ENCODE results near the gene ELFN1. TPM values are rescaled to one million over a fixed set of nuclear protein-coding genes. Genes with fewer than 3 reads are reported as not detected.
A peak's percentile ranks its signal among the peaks of the same experiment; 100 is the strongest.

Gene ELFN1
- total RNA-seq, 6 donors from 2014 or later, result 0.11 to 3.0 (median 0.30) TPM; not detected in 1

- peak in 1 of 2 donors; percentile 71 for DNase-seq
- H3K4me3 ChIP-seq, result no peak overlapping the region
- peaks cover 5 to 16% (median 8%) of the 10 kb centered on the region in 4 donors for H3K9me3 ChIP-seq
- peaks cover 0 to 4% (median 0%) of the 10 kb centered on the region in 4 donors for H3K27me3 ChIP-seq
- no peak overlapping the region for H3K27ac ChIP-seq
- H3K4me1 ChIP-seq, result peaks cover 0 to 14% (median 3%) of the 10 kb centered on the region in 4 donors
- ATAC-seq (ENCODE audit: low FRiP score in 2 of 2), result no peak
- WGBS, 2 donors, result 43 to 46% methylated on average over 15 to 18 of the region's 33 CpGs
- TF ChIP-seq EP300 (IDR thresholded peaks at IDR 0.05) (no peak), POLR2AphosphoS5 (IDR thresholded peaks at IDR 0.05) (no peak), POLR2A (IDR thresholded peaks at IDR 0.05) (no peak), CTCF (IDR thresholded peaks at IDR 0.05) (no peak)
- no peaks in the 10 kb centered on the region for H3K36me3 ChIP-seq
These were observed 43.7 kb downstream of the ELFN1 start for GRCh38 chr7:1713502-1714484.

GRCh38 chr7:1714583-1715330 lies 44.7 kb downstream of the ELFN1 start:
- ATAC-seq (ENCODE audit: low FRiP score in 2 of 2) (no peak), DNase-seq (no peak)
- 91% methylated on average over 10 to 11 of the region's 11 CpGs for WGBS, 2 donors
- Histone ChIP-seq H3K27ac (no peak overlapping the region), H3K4me1 (peaks cover 0 to 14% (median 3%) of the 10 kb centered on the region in 4 donors), H3K9me3 (peaks cover 0 to 8% (median 3%) of the 10 kb centered on the region in 4 donors), H3K27me3 (peaks cover 0 to 4% (median 0%) of the 10 kb centered on the region in 4 donors), H3K36me3 (no peaks in the 10 kb centered on the region), H3K4me3 (no peak overlapping the region)
- TF ChIP-seq POLR2A (IDR thresholded peaks at IDR 0.05) (no peak), CTCF (IDR thresholded peaks at IDR 0.05) (no peak), EP300 (IDR thresholded peaks at IDR 0.05) (no peak), POLR2AphosphoS5 (IDR thresholded peaks at IDR 0.05) (no peak)

DNA sequence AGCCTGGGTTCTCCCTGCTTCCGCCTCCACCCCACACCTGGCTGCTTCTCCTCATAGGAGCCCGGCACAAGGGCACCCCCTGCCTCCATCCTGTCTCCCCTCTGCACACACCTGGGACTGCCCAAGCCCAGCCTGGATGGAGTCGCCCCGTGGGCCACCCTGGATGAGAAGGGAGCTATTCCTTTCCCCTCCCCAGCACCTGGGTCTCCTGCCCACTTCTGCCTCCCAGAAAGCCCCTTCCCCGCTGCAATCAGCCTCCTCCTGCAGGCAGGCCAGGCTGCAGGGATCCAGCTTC lies 45.2 kb downstream of the ELFN1 start:
- TF ChIP-seq POLR2AphosphoS5 (IDR thresholded peaks at IDR 0.05) (no peak), POLR2A (IDR thresholded peaks at IDR 0.05) (no peak), CTCF (IDR thresholded peaks at IDR 0.05) (no peak), EP300 (IDR thresholded peaks at IDR 0.05) (no peak)
- no peak overlapping the region for H3K27ac ChIP-seq
- no peak overlapping the region for H3K4me3 ChIP-seq
- H3K4me1 ChIP-seq, result peaks cover 0 to 14% (median 3%) of the 10 kb centered on the region in 4 donors
- WGBS, 2 donors, result 89 to 92% methylated on average over 4 to 5 of the region's 5 CpGs
- H3K27me3 ChIP-seq, result peaks cover 0 to 4% (median 0%) of the 10 kb centered on the region in 4 donors
- no peaks in the 10 kb centered on the region for H3K36me3 ChIP-seq
- ATAC-seq (ENCODE audit: low FRiP score in 2 of 2), result no peak
- H3K9me3 ChIP-seq, result peaks cover 0 to 3% (median under 1%) of the 10 kb centered on the region in 4 donors
- peak in 1 of 2 donors; percentile 64 for DNase-seq

- 66 to 67% methylated on average over 6 of the region's 6 CpGs for WGBS, 2 donors
- ATAC-seq (ENCODE audit: low FRiP score in 2 of 2) (no peak), DNase-seq (no peak)
- no peak overlapping the region for H3K4me3 ChIP-seq
- no peak overlapping the region for H3K27ac ChIP-seq
- H3K36me3 ChIP-seq, result no peaks in the 10 kb centered on the region
- TF ChIP-seq EP300 (IDR thresholded peaks at IDR 0.05) (no peak), CTCF (IDR thresholded peaks at IDR 0.05) (no peak), POLR2A (IDR thresholded peaks at IDR 0.05) (no peak), POLR2AphosphoS5 (IDR thresholded peaks at IDR 0.05) (no peak)
- H3K4me1 ChIP-seq, result peaks cover 0 to 14% (median 3%) of the 10 kb centered on the region in 4 donors
- peaks cover 0 to 4% (median 0%) of the 10 kb centered on the region in 4 donors for H3K27me3 ChIP-seq
- H3K9me3 ChIP-seq, result no peaks in the 10 kb centered on the region
These were observed 45.6 kb downstream of the ELFN1 start for GRCh38 chr7:1715671-1716074.
